HG02623 (cell line): ENCODE data around the gene RAD54L.
"Not testable (repeated sequence)": the region's sequence is repeated elsewhere in the genome, so short reads cannot be mapped to it uniquely, and the experiment has no call there.

Source experiments
- ATAC-seq: cut with Tn5 transposase; IDR thresholded peaks from one replicate; pipeline ENCODE4 v1.9.1; 2021; ENCODE audit warnings: moderate library complexity; ENCODE audit not compliant: unreplicated experiment

Gene RAD54L

GRCh38 chr1:46247436-46248121 is at the start of gene RAD54L:
TSS of gene RAD54L (plus strand) at chr1:46247763. CDS start at chr1:46248406, 643 bp downstream.
- ATAC-seq: peak; percentile 93

GRCh38 chr1:46197964-46198811 is 49.4 kb upstream of the RAD54L start, which contains the start of gene POMGNT1:
TSS of gene POMGNT1 (minus strand) at chr1:46198434. CDS start at chr1:46197821, 613 bp downstream.
- peak; percentile 88 for ATAC-seq

GRCh38 chr1:46199233-46199749 is 48.3 kb upstream of the RAD54L start:
- ATAC-seq: no peak

GRCh38 chr1:46203738-46204405 is 43.7 kb upstream of the RAD54L start:
- ATAC-seq: no peak

GRCh38 chr1:46204406-46204742 is 43.2 kb upstream of the RAD54L start:
- no peak for ATAC-seq

- no peak for ATAC-seq
Observed at GRCh38 chr1:46205141-46205540, 42.4 kb upstream of the RAD54L start.

- ATAC-seq: no peak
Observed at GRCh38 chr1:46205791-46206190, 41.8 kb upstream of the RAD54L start.

GRCh38 chr1:46206399-46206798 is 41.2 kb upstream of the RAD54L start:
- ATAC-seq: no peak

- ATAC-seq: no peak
Observed at GRCh38 chr1:46210561-46210960, 37.0 kb upstream of the RAD54L start.

GRCh38 chr1:46211051-46211450 is 36.5 kb upstream of the RAD54L start:
- no peak for ATAC-seq

GRCh38 chr1:46215504-46215903 is 32.1 kb upstream of the RAD54L start:
- ATAC-seq: no peak

- no peak for ATAC-seq
Observed at GRCh38 chr1:46218443-46218842, 29.1 kb upstream of the RAD54L start.

GRCh38 chr1:46219551-46220520 is 27.7 kb upstream of the RAD54L start:
- ATAC-seq: no peak

- no peak for ATAC-seq
Observed at GRCh38 chr1:46220808-46221207, 26.8 kb upstream of the RAD54L start.

- ATAC-seq: no peak
Observed at GRCh38 chr1:46221749-46222148, 25.8 kb upstream of the RAD54L start.

- not testable (repeated sequence) for ATAC-seq
Observed at GRCh38 chr1:46223055-46223454, 24.5 kb upstream of the RAD54L start.

GRCh38 chr1:46223472-46223943 is 24.1 kb upstream of the RAD54L start:
- no peak for ATAC-seq

- ATAC-seq: no peak
Observed at GRCh38 chr1:46224966-46225365, 22.6 kb upstream of the RAD54L start.

GRCh38 chr1:46231231-46231630 is 16.3 kb upstream of the RAD54L start:
- not testable (repeated sequence) for ATAC-seq

- ATAC-seq: no peak
Observed at GRCh38 chr1:46236882-46237281, 10.7 kb upstream of the RAD54L start.
